ENCODE data around the gene LRRC75A.
A peak's percentile ranks its signal among the peaks of the same experiment; 100 is the strongest.

Gene LRRC75A

GRCh38 chr17:16425698-16426659 lies 66.0 kb downstream of the LRRC75A start:
- DNase-seq (ENCODE audit: low read depth), result no peak
- H3K4me3 ChIP-seq (ENCODE audit: low read length), result no peak overlapping the region
- TF ChIP-seq, protein P1, sequence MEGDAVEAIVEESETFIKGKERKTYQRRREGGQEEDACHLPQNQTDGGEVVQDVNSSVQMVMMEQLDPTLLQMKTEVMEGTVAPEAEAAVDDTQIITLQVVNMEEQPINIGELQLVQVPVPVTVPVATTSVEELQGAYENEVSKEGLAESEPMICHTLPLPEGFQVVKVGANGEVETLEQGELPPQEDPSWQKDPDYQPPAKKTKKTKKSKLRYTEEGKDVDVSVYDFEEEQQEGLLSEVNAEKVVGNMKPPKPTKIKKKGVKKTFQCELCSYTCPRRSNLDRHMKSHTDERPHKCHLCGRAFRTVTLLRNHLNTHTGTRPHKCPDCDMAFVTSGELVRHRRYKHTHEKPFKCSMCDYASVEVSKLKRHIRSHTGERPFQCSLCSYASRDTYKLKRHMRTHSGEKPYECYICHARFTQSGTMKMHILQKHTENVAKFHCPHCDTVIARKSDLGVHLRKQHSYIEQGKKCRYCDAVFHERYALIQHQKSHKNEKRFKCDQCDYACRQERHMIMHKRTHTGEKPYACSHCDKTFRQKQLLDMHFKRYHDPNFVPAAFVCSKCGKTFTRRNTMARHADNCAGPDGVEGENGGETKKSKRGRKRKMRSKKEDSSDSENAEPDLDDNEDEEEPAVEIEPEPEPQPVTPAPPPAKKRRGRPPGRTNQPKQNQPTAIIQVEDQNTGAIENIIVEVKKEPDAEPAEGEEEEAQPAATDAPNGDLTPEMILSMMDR (conservative IDR thresholded peaks at IDR 0.05; ENCODE audit: low read length), result no peak

DNA sequence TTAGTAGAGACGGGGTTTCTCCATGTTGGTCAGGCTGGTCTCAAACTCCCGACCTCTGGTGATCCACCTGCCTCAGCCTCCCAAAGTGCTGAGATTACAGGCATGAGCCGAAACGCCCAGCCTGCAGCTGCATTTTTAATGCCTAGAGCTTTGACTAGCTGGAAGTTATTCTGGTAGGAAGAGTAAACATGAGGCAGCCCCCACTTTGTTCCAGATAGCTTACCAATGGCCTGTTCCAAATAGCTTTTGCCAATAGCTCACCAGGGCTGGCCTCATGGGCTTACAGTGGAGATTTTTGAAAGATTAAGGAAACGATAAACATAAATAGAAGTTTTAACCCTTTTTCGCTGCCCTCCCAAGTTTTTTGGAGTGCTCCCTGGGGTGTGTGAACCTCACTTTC lies 66.8 kb downstream of the LRRC75A start:
- TF ChIP-seq, protein P1 (conservative IDR thresholded peaks at IDR 0.05; ENCODE audit: low read length), result no peak
- H3K4me3 ChIP-seq (ENCODE audit: low read length), result no peak overlapping the region
- no peak for DNase-seq (ENCODE audit: low read depth)

DNA sequence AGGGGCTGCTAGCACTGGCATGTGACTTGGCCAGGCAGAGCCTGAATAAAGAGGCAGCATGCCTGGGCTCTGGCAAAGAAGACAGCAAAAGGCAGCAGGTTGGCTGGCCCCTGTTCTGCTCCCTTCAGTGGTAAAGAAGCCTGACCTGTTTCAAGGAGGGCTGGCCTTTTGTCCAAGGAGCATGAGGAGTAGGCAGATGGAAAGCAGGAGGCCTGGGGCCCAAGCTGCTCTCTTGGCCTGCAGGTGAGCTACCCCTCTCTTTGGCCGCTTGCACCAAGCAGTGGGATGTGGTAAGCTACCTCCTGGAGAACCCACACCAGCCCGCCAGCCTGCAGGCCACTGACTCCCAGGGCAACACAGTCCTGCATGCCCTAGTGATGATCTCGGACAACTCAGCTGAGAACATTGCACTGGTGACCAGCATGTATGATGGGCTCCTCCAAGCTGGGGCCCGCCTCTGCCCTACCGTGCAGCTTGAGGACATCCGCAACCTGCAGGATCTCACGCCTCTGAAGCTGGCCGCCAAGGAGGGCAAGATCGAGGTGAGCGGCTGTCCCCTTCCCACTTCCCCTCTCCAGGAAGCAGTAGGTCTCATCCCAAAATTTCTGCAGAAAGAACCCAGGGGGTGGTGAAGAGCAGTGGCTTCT lies 68.6 kb downstream of the LRRC75A start:
- no peak for DNase-seq (ENCODE audit: low read depth)
- H3K4me3 ChIP-seq (ENCODE audit: low read length), result no peak overlapping the region
- TF ChIP-seq, protein P1 (conservative IDR thresholded peaks at IDR 0.05; ENCODE audit: low read length), result no peak

GRCh38 chr17:16422416-16422815 lies 69.6 kb downstream of the LRRC75A start:
- TF ChIP-seq, protein P1 (conservative IDR thresholded peaks at IDR 0.05; ENCODE audit: low read length), result no peak
- no peak overlapping the region for H3K4me3 ChIP-seq (ENCODE audit: low read length)
- no peak for DNase-seq (ENCODE audit: low read depth)

DNA sequence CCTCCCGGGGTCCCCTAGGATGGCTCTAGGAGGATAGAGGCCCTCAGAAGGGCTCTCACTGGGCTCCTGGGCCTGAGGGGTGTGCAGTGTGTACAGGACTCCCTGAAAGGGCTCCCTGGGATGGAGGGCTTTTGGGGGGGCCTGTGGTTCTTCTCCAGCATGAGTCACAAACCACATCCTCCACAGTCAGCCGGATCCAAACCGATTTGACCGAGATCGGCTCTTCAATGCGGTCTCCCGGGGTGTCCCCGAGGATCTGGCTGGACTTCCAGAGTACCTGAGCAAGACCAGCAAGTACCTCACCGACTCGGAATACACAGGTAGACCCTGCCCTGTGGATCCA lies 72.1 kb downstream of the LRRC75A start:
- TF ChIP-seq, protein P1 (conservative IDR thresholded peaks at IDR 0.05; ENCODE audit: low read length), result no peak
- H3K4me3 ChIP-seq (ENCODE audit: low read length), result no peak overlapping the region; the same call in 1 of the 2 replicates
- DNase-seq (ENCODE audit: low read depth), result peak; percentile 76

DNA sequence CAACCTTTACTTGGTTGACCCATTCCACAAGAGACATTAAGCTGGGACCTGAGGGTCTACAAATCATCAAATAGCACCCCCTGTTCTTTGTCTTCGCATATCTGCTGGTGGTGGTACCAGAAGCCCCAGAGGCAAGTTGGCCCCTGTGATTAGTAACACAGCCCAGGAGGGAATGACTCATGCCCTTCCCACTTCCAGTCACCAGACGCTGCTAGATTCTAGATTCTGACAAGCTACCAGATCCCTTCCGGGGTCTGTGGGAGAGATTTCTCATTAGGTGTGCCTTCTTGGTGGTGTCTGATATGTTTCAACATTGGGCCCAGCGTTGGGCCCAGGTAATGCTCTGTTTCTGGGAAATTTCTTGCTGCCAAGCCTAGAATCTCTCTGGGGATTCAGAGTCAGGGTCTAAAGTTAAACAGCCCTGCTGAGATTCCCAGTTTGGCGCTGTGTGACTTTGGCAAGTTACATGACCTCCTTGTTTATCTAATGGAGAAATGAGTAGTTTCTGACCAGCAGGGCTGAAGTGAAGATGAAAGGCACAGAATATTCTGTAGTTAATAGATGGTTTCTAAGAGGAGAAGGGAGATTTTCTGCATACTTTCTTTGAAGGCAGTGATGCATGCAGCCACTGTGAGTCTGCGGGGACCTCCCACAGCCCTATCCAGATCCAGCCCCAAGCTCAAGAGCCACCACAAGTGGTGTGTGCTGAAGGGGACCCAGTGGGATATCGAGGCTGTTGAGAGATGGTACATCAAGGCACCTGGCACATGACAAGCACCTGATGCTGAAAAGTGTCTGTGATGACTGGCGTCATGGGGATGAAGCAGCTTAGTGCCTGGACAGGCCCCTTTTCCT lies 72.7 kb downstream of the LRRC75A start:
- TF ChIP-seq, protein P1 (conservative IDR thresholded peaks at IDR 0.05; ENCODE audit: low read length), result no peak
- DNase-seq (ENCODE audit: low read depth), result peak; percentile 79
- H3K4me3 ChIP-seq (ENCODE audit: low read length), result peak overlapping the region; percentile 8

Data from AG10803 (cell line).